DOHH2 (cell line): ENCODE measurements around the gene FRAS1.
"Not testable (repeated sequence)": the region's sequence is repeated elsewhere in the genome, so short reads cannot be mapped to it uniquely, and the experiment has no call there.

ENCODE experiments used
- CTCF ChIP-seq: fragments of 200-600 bp; sonication (generic); IDR thresholded peaks from one replicate; pipeline ENCODE4 v1.5.1; 2014; ENCODE audit warnings: antibody characterized with exemption, mild to moderate bottlenecking, low read depth, low read length; ENCODE audit not compliant: poor library complexity, severe bottlenecking
- EZH2phosphoT487 ChIP-seq: fragments of 200-600 bp; sonication (generic); IDR thresholded peaks from 2 replicates; pipeline ENCODE4 v1.6.1; 2017; ENCODE audit warnings: borderline replicate concordance, mild to moderate bottlenecking, antibody characterized with exemption, low read length, moderate library complexity, mixed read lengths

GRCh38 chr4:78506260-78506659 lies 449.1 kb downstream of the FRAS1 start:
- not testable (repeated sequence) for TF ChIP-seq CTCF, EZH2phosphoT487
